BE2C (cell line): Measurements from ENCODE around the gene PI4K2B.
"Not testable (repeated sequence)": the region's sequence is repeated elsewhere in the genome, so short reads cannot be mapped to it uniquely, and the experiment has no call there.

Experiments used
- DNase-seq: peaks from one replicate; pipeline ENCODE4 v3.0.0-alpha.2; 2020
- H3K27me3 ChIP-seq: fragments of 250-450 bp; sonication (Bioruptor Pico); 2 replicates; pipeline ENCODE4 v1.5.1; 2020; ENCODE audit warnings: mild to moderate bottlenecking
- H3K36me3 ChIP-seq: fragments of 250-450 bp; sonication (Bioruptor Pico); 2 replicates; pipeline ENCODE4 v1.5.1; 2020; ENCODE audit warnings: mild to moderate bottlenecking
- H3K4me1 ChIP-seq: fragments of 250-450 bp; sonication (Bioruptor Pico); 2 replicates; pipeline ENCODE4 v1.5.1; 2020
- H3K4me3 ChIP-seq: 2 replicates; pipeline ENCODE4 v1.5.1; 2011; ENCODE audit warnings: low read depth, low read length
- H3K9me3 ChIP-seq: fragments of 250-450 bp; sonication (Bioruptor Pico); 2 replicates; pipeline ENCODE4 v1.5.1; 2020
- TF ChIP-seq, protein P1 (sequence below): IDR thresholded peaks from 2 replicates; pipeline ENCODE4 v1.5.1; 2012; ENCODE audit warnings: mild to moderate bottlenecking, low read depth, low read length

The PI4K2B gene

DNA sequence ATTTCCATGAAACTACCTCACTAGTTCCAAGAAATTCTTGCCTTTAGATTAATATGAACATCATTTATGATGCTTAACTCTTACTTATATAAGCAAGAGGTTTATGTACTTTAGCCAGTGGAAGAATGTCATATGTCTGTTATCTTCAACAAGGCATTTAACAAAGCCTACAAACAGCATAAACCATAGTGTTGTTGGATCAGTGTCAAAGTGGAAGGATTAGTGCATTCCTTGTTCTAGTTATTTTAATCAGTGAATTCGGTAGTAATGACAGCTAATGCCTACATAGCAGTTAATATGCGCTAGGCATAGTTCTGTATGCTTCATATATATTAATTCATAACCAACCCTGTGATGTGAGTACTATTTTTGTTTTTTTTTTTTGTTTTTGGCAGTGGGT lies 3.1 kb downstream of the PI4K2B start:
- H3K4me3 ChIP-seq, result no peak overlapping the region
- no peak for DNase-seq
- no peaks in the 10 kb centered on the region for H3K4me1 ChIP-seq
- H3K27me3 ChIP-seq, result no peaks in the 10 kb centered on the region
- H3K9me3 ChIP-seq, result no peaks in the 10 kb centered on the region
- TF ChIP-seq, protein P1, sequence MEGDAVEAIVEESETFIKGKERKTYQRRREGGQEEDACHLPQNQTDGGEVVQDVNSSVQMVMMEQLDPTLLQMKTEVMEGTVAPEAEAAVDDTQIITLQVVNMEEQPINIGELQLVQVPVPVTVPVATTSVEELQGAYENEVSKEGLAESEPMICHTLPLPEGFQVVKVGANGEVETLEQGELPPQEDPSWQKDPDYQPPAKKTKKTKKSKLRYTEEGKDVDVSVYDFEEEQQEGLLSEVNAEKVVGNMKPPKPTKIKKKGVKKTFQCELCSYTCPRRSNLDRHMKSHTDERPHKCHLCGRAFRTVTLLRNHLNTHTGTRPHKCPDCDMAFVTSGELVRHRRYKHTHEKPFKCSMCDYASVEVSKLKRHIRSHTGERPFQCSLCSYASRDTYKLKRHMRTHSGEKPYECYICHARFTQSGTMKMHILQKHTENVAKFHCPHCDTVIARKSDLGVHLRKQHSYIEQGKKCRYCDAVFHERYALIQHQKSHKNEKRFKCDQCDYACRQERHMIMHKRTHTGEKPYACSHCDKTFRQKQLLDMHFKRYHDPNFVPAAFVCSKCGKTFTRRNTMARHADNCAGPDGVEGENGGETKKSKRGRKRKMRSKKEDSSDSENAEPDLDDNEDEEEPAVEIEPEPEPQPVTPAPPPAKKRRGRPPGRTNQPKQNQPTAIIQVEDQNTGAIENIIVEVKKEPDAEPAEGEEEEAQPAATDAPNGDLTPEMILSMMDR, result no peak
- H3K36me3 ChIP-seq, result no peaks in the 10 kb centered on the region

DNA sequence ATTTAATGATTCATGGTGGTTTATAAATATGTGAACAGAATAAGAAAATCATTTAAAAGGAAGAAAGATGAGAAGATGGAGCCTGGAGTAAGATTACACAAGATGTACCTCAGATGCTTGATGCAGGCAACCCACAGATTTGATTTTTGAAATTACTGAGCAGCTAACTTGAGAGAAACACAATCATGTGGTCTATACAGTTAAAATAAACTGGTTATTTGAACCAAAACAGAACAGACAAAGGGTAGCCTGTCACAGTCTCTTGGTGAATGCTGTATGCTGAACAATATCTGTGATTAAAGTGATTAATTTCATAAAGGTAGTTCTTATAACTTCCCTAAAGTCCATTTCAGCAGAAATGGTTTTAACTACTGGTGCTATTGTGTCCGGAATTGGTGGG lies 4.2 kb downstream of the PI4K2B start:
- Histone ChIP-seq H3K4me1 (no peaks in the 10 kb centered on the region), H3K27me3 (no peaks in the 10 kb centered on the region), H3K4me3 (no peak overlapping the region), H3K9me3 (no peaks in the 10 kb centered on the region), H3K36me3 (no peaks in the 10 kb centered on the region)
- TF ChIP-seq, protein P1, result no peak
- no peak for DNase-seq

DNA sequence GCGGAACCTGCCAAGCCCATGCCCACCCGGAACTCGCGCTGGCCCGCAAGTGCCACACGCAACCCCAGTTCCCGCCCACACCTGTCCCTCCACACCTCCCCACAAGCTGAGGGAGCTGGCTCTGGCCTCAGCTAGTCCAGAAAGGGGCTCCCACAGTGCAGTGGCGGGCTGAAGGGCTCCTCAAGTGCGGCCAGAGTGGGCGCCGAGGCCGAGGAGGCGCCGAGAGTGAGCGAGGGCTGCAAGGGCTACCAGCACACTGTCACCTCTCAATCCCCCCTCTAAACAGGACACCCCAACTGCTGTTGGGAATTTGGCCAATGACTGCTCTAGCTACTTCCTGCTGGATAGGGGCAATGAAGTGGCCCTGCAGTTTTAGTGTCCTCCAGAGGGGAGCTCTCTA lies 5.7 kb downstream of the PI4K2B start:
- not testable (repeated sequence) for H3K9me3 ChIP-seq, H3K4me1 ChIP-seq

DNA sequence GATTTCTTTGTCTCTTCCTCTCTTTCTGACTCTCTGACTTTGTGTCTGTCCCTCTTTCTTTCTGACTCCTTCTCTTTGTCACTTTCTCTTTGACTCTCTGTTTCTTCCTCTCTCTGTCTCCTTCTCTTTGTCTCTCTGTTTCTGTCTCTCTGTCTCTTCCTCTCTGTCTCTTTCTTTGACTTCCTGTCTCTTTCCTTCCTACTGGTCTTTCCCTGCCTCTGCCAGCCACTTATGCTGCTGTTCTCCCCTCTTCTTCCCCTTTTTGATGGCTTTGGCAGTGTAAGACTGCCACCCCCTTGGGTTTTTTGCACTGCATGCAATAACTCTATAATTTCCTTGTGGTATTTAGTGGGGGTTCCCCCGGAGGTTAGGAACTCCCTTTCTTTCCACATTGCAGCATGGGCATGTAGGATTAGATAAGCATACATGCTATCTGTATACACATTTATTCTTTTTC lies 6.9 kb downstream of the PI4K2B start:
- H3K36me3 ChIP-seq, H3K4me3 ChIP-seq, H3K27me3 ChIP-seq, H3K9me3 ChIP-seq, H3K4me1 ChIP-seq, DNase-seq: not testable (repeated sequence)

More for the DNA sequence above, 5.7 kb downstream of the PI4K2B start:
- not testable (repeated sequence) for H3K27me3 ChIP-seq, H3K36me3 ChIP-seq, DNase-seq, H3K4me3 ChIP-seq

DNA sequence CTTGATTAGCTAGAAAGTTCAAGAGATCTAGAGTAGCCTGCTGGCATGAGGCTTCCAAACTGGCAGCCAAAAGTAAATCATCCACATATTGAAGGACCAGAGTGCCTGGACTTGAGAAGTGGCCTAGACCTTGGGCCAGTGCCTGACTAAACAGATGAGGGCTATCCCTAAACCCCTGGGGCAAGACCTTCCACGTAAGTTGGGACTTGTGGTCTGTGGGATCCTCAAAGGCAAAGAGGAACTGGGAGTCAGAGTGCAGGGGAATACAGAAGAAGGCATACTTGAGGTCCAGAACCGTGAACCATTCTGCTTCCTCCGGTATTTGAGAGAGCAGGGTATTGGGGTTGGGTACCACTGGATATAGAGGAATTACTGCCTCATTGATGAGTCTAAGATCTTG lies 8.4 kb downstream of the PI4K2B start:
- DNase-seq, H3K36me3 ChIP-seq, H3K9me3 ChIP-seq, H3K27me3 ChIP-seq, H3K4me1 ChIP-seq, H3K4me3 ChIP-seq: not testable (repeated sequence)

DNA sequence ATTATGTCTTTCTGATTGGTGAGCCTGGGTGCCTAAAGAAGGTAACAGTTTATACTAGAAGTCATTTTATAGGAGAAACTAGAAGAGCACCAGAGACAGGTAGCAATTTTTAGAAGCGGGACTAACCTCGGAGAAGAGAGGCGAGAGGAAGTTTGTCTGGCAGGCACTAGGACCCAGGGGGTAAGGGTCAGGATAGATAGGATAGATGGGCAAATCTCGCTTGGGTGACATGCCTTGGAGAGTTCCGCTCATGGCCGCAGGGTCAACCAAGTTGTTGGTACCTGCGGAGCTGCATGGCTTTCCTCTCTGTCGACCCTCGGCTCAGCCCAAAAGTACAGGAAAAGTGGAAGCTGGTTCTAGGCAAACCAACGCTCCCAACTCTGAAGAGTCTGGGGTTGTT lies 11.3 kb downstream of the PI4K2B start:
- Histone ChIP-seq H3K4me3 (no peak overlapping the region), H3K36me3 (no peaks in the 10 kb centered on the region), H3K9me3 (no peaks in the 10 kb centered on the region), H3K27me3 (no peaks in the 10 kb centered on the region), H3K4me1 (no peaks in the 10 kb centered on the region)
- DNase-seq, result no peak
- TF ChIP-seq, protein P1, result no peak

DNA sequence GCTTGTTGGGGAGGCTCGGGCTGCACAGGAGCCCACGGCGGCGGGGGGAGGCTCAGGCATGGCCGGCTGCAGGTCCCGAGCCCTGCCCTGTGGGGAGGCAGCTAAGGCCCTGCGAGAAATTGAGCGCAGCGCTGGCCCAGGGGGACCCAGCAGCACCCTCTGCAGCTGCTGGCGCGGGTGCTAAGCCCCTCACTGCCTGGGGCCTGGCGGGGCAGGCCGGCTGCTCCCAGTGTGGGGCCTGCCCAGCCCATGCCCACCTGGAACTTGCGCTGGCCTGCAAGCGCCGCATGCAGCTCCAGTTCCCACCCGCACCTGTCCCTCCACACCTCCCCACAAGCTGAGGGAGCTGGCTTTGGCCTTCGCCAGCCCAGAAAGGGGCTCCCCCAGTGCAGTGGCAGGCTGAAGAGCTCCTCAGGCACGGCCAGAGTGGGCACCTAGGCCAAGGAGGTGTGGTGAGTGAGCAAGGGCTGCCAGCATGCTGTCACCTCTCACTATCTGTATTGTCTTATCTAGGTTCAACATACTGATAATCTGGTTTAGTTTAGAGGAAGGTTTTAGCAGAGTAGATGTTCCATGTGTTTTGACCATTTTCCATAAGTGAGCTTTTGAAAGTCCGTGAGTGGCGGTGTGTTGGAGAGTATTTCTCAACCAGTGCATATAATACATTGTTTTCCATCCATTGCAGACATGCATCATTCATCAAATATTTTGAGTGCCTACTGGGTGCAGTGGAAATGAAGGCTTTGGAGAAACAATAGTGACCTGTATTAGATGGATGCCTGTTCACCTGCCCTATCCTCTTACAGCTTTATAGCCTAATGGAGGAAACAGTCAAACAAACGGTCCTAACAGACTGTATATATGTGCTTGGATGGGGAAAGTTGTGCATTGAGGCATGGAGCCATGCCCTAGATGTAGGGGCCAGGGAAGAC lies 13.1 kb downstream of the PI4K2B start:
- H3K4me1 ChIP-seq, result no peaks in the 10 kb centered on the region
- TF ChIP-seq, protein P1, result no peak
- H3K27me3 ChIP-seq, result no peaks in the 10 kb centered on the region
- no peak for DNase-seq
- H3K36me3 ChIP-seq, result no peaks in the 10 kb centered on the region
- H3K4me3 ChIP-seq, result no peak overlapping the region
- H3K9me3 ChIP-seq, result no peaks in the 10 kb centered on the region

DNA sequence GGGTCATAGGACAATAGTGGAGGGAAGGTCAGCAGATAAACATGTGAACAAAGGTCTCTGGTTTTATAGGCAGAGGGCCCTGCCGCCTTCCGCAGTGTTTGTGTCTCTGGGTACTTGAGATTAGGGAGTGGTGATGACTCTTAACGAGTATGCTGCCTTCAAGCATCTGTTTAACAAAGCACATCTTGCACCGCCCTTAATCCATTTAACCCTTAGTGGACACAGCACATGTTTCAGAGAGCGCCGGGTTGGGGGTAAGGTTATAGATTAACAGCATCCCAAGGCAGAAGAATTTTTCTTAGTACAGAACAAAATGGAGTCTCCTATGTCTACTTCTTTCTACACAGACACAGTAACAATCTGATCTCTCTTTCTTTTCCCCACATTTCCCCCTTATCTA lies 15.0 kb downstream of the PI4K2B start:
- not testable (repeated sequence) for H3K4me1 ChIP-seq, H3K36me3 ChIP-seq, H3K4me3 ChIP-seq, DNase-seq, H3K27me3 ChIP-seq, H3K9me3 ChIP-seq

DNA sequence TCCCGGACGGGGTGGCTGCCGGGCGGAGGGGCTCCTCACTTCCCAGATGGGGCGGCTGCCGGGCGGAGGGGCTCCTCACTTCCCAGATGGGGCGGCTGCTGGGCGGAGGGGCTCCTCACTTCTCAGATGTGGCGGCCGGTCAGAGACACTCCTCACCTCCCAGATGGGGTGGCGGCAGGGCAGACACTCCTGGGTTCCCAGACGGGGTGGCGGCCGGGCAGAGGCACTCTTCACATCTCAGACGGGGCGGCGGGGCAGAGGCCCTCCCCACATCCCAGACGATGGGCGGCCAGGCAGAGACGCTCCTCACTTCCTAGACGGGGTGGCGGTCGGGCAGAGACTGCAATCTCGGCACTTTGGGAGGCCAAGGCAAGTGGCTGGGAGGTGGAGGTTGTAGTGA lies 15.7 kb downstream of the PI4K2B start:
- not testable (repeated sequence) for H3K36me3 ChIP-seq, H3K9me3 ChIP-seq, DNase-seq

More for the DNA sequence above, 15.7 kb downstream of the PI4K2B start:
- H3K4me1 ChIP-seq, H3K27me3 ChIP-seq, H3K4me3 ChIP-seq: not testable (repeated sequence)
